Measurements from ENCODE around the gene UBR4. TPM values are rescaled to one million over a fixed set of nuclear protein-coding genes. Genes with fewer than 3 reads are reported as not detected.

UBR4 gene
- total RNA-seq, 2 experiments from 2014 or later: 133 TPM

GRCh38 chr1:19072285-19072981 is 137.6 kb downstream of the UBR4 start:
- peaks cover 39% of the 10 kb centered on the region for H3K36me3 Mint-ChIP-seq (ENCODE audit: low read depth)
- no peak for ATAC-seq
- peaks cover 33% of the 10 kb centered on the region for H3K4me1 Mint-ChIP-seq (ENCODE audit: low read depth)
- CTCF ChIA-PET: interaction anchor here (1.1 to 3.1 kb wide), 6 partner anchors 9 to 197 kb away, joined by 3 to 18 read pairs (median 4); no protein-coding TSS in a partner anchor
- intact Hi-C loops (cut with micrococcal nuclease): loop anchor here (10.0 kb wide), 1 partner anchor 168 kb away; the partner anchor contains the start of gene ALDH4A1
- no peaks in the 10 kb centered on the region for H3K9me3 Mint-ChIP-seq
- no peak overlapping the region for H3K27ac Mint-ChIP-seq
- no peak overlapping the region for H3K4me3 Mint-ChIP-seq
- DNase-seq: no peak
- POLR2A ChIA-PET: interaction anchor here (0.7 to 1.1 kb wide), 3 partner anchors 9 to 46 kb away, joined by 3 to 4 read pairs (median 3); no protein-coding TSS in a partner anchor
- no peaks in the 10 kb centered on the region for H3K27me3 Mint-ChIP-seq
- no peak for TF ChIP-seq CTCF (IDR thresholded peaks at IDR 0.05)

GRCh38 chr1:19071674-19072281 is 138.3 kb downstream of the UBR4 start:
- H3K9me3 Mint-ChIP-seq: no peaks in the 10 kb centered on the region
- H3K27me3 Mint-ChIP-seq: no peaks in the 10 kb centered on the region
- DNase-seq (no peak), ATAC-seq (no peak)
- peaks cover 35% of the 10 kb centered on the region for H3K36me3 Mint-ChIP-seq (ENCODE audit: low read depth)
- POLR2A ChIA-PET: interaction anchor here (1.1 kb wide), 1 partner anchor 9 kb away, joined by 3 read pairs; no protein-coding TSS in a partner anchor
- CTCF ChIA-PET: interaction anchor here (1.3 to 2.1 kb wide), 3 partner anchors 169 to 196 kb away, joined by 3 to 5 read pairs (median 4); no protein-coding TSS in a partner anchor
- H3K4me3 Mint-ChIP-seq: no peak overlapping the region
- no peak for TF ChIP-seq CTCF (IDR thresholded peaks at IDR 0.05)
- peaks cover 33% of the 10 kb centered on the region for H3K4me1 Mint-ChIP-seq (ENCODE audit: low read depth)
- H3K27ac Mint-ChIP-seq: no peak overlapping the region
- intact Hi-C loops (cut with micrococcal nuclease): loop anchor here (10.0 kb wide), 1 partner anchor 167 kb away; the partner anchor contains the start of gene ALDH4A1

- DNase-seq (no peak), ATAC-seq (no peak)
- peaks cover 28% of the 10 kb centered on the region for H3K36me3 Mint-ChIP-seq (ENCODE audit: low read depth)
- CTCF ChIA-PET: no interaction called here
- intact Hi-C loops (cut with micrococcal nuclease): loop anchor here (10.0 kb wide), 1 partner anchor 166 kb away; the partner anchor contains the start of gene ALDH4A1
- no peak for TF ChIP-seq CTCF (IDR thresholded peaks at IDR 0.05)
- POLR2A ChIA-PET: no interaction called here
- H3K4me1 Mint-ChIP-seq (ENCODE audit: low read depth): peaks cover 30% of the 10 kb centered on the region
- H3K9me3 Mint-ChIP-seq: no peaks in the 10 kb centered on the region
- H3K4me3 Mint-ChIP-seq: no peak overlapping the region
- H3K27ac Mint-ChIP-seq: no peak overlapping the region
- H3K27me3 Mint-ChIP-seq: no peaks in the 10 kb centered on the region
Measured at GRCh38 chr1:19070891-19071621, 139.0 kb downstream of the UBR4 start.

GRCh38 chr1:19070197-19070651 is 139.8 kb downstream of the UBR4 start:
- TF ChIP-seq CTCF (IDR thresholded peaks at IDR 0.05): no peak
- no peak for ATAC-seq
- Mint-ChIP-seq H3K27me3 (no peaks in the 10 kb centered on the region), H3K4me1 (ENCODE audit: low read depth) (peaks cover 22% of the 10 kb centered on the region), H3K9me3 (no peaks in the 10 kb centered on the region), H3K4me3 (no peak overlapping the region), H3K36me3 (ENCODE audit: low read depth) (peaks cover 20% of the 10 kb centered on the region), H3K27ac (no peak overlapping the region)
- no peak for DNase-seq
- ChIA-PET POLR2A (interaction anchor here (0.6 kb wide), 1 partner anchor 418 kb away, joined by 3 read pairs; no protein-coding TSS in a partner anchor), CTCF (interaction anchor here (0.9 kb wide), 1 partner anchor 222 kb away, joined by 4 read pairs; no protein-coding TSS in a partner anchor)
- intact Hi-C loops (cut with micrococcal nuclease): loop anchor here (10.0 kb wide), 1 partner anchor 165 kb away; the partner anchor contains the start of gene ALDH4A1
